K562 (cell line): ENCODE data around the gene L3HYPDH. TPM values are rescaled to one million over a fixed set of nuclear protein-coding genes. Genes with fewer than 3 reads are reported as not detected.
A peak's percentile ranks its signal among the peaks of the same experiment; 100 is the strongest.

Experiments used
- CBFA2T2 ChIP-seq: fragments of 450-650 bp; conservative IDR thresholded peaks from 2 replicates; pipeline ENCODE4 v1.6.1; 2017; ENCODE audit warnings: mild to moderate bottlenecking
- CEBPZ ChIP-seq: fragments of 150-350 bp; IDR thresholded peaks from 2 replicates; pipeline ENCODE4 v1.6.1; 2014; ENCODE audit warnings: low read depth, mild to moderate bottlenecking, low read length, borderline replicate concordance
- E2F6 ChIP-seq, 2 experiments: IDR thresholded peaks; 2 replicates each; pipeline ENCODE4 v1.6.1; 2011; ENCODE audit warnings: borderline replicate concordance in 1 of 2, control low read depth in 1 of 2, low read depth in 1 of 2, low read length in 1 of 2, mild to moderate bottlenecking in 1 of 2, mixed read lengths in 1 of 2, moderate library complexity in 1 of 2; ENCODE audit not compliant: insufficient read depth in 1 of 2, insufficient read length in 1 of 2, poor library complexity in 1 of 2, severe bottlenecking in 1 of 2; ENCODE audit errors: extremely low read depth in 1 of 2
- FOXP1 ChIP-seq: sonication (generic); formaldehyde crosslinking; IDR thresholded peaks from 2 replicates; pipeline ENCODE4 v1.8.0; 2022; ENCODE audit warnings: mild to moderate bottlenecking, missing genetic modification reagents
- GMEB1 ChIP-seq: fragments of 250-450 bp; sonication (Bioruptor Pico); IDR thresholded peaks from 2 replicates; pipeline ENCODE4 v1.4.0; 2020; ENCODE audit warnings: mild to moderate bottlenecking
- HDAC6 ChIP-seq: IDR thresholded peaks from 2 replicates; pipeline ENCODE4 v1.6.1; 2012; ENCODE audit warnings: low read depth, mild to moderate bottlenecking, control low read depth, inconsistent platforms, low read length, moderate library complexity
- HNRNPH1 ChIP-seq: fragments of 200-400 bp; formaldehyde crosslinking; optimal IDR thresholded peaks from 2 replicates; pipeline ENCODE3; 2017; ENCODE audit warnings: low read depth, mild to moderate bottlenecking, low read length, moderate library complexity
- HNRNPL ChIP-seq: fragments of 200-400 bp; formaldehyde crosslinking; IDR thresholded peaks from 2 replicates; pipeline ENCODE4 v1.6.1; 2017; ENCODE audit warnings: low read depth, mild to moderate bottlenecking, low read length
- NR2C1 ChIP-seq, 2 experiments: fragments of 450-650 bp; IDR thresholded peaks; 2 replicates each; pipeline ENCODE4 v1.6.1; 2017; ENCODE audit warnings: mild to moderate bottlenecking in 2 of 2, antibody characterized with exemption in 1 of 2, inconsistent platforms in 1 of 2, missing compliant biosample characterization in 1 of 2, missing genetic modification characterization in 1 of 2
- RUNX1 ChIP-seq: sonication (generic); IDR thresholded peaks from 2 replicates; pipeline ENCODE4 v1.6.1; 2016; ENCODE audit warnings: antibody characterized with exemption, low read depth
- SETDB1 ChIP-seq: IDR thresholded peaks from one replicate; pipeline ENCODE4 v1.6.1; 2012; ENCODE audit warnings: low read length, control low read depth, inconsistent platforms
- SMARCA4 ChIP-seq: fragments of 450-650 bp; IDR thresholded peaks from 2 replicates; pipeline ENCODE4 v1.6.1; 2016
- SMARCA5 ChIP-seq: fragments of 450-650 bp; IDR thresholded peaks from 2 replicates; pipeline ENCODE4 v1.6.1; 2016
- UBTF ChIP-seq, 2 experiments: IDR thresholded peaks; 2 replicates each; pipeline ENCODE4 v1.6.1; 2012; ENCODE audit warnings: improper control_type of control experiment in 2 of 2, low read depth in 2 of 2, low read length in 2 of 2, borderline replicate concordance in 1 of 2
- ZFP36 ChIP-seq: fragments of 150-350 bp; IDR thresholded peaks from 2 replicates; pipeline ENCODE4 v1.6.1; 2018; ENCODE audit warnings: low read length, low read depth; ENCODE audit not compliant: partially characterized antibody
- ZKSCAN1 ChIP-seq: fragments of 150-350 bp; IDR thresholded peaks from 2 replicates; pipeline ENCODE4 v1.6.1; 2016; ENCODE audit warnings: low read depth, low read length
- ZNF324 ChIP-seq: fragments of 250-450 bp; sonication (Bioruptor Pico); IDR thresholded peaks from 2 replicates; pipeline ENCODE4 v1.4.0; 2020; ENCODE audit warnings: mild to moderate bottlenecking
- ZZZ3 ChIP-seq: fragments of 450-650 bp; IDR thresholded peaks from 2 replicates; pipeline ENCODE4 v1.6.1; 2016; ENCODE audit warnings: antibody characterized with exemption, mild to moderate bottlenecking, moderate library complexity
- polyA plus RNA-seq, 8 experiments: library from polyadenylated mRNA; depleted of rRNA in 4 of 8; stranded (reverse) in 5 of 8; unstranded in 3 of 8; fragments of >200 nt; fragmentation: Nextera tagmentation in 2 of 8; fragmentation: Illumina TruSeq in 1 of 8; extraction: Ambion mirVana in 2 of 8; extraction: Trizol in 1 of 8; gene quantifications; 2 replicates each; pipeline versions ENCODE4 v1.2.1 to v1.2.3, GENCODE V29; 2011 to 2014; ENCODE audit warnings: inconsistent platforms in 1 of 8, missing spikeins in 1 of 8
- total RNA-seq, 7 experiments: library from RNA; depleted of rRNA in 6 of 7; stranded (reverse); fragments of >200 nt in 6 of 7; fragmentation: Illumina TruSeq in 2 of 7; extraction: Trizol in 2 of 7; gene quantifications; 2 replicates each; pipeline versions ENCODE4 v1.2.1 to v1.2.3, GENCODE V29; 2011 to 2021; ENCODE audit warnings: low replicate concordance in 1 of 7

Gene L3HYPDH
- total and polyA plus RNA-seq, 9 of the 15 experiments (the other 6 are each of a cell fraction or from before 2014, with no cell fraction given), result 12.8 to 36.5 (median 19.3) TPM

GRCh38 chr14:59482541-59483331 lies 1.5 kb downstream of the L3HYPDH start (continued):
- TF ChIP-seq GMEB1 (CRISPR knock-in tag) (no peak), ZNF324 (CRISPR knock-in tag) (no peak), ZFP36 (peak; percentile 43), NR2C1 (IDR thresholded peaks at IDR 0.05) (no peak), NR2C1 (tag; IDR thresholded peaks at IDR 0.05) (no peak), SMARCA5 (no peak), UBTF (IDR thresholded peaks at IDR 0.05; ENCODE audit: borderline replicate concordance in 1 of 2, low read depth in 2 of 2, low read length in 2 of 2) (no peak), SETDB1 (no peak), HNRNPL (no peak), HDAC6 (no peak), FOXP1 (no peak), CEBPZ (no peak), CBFA2T2 (no peak), E2F6 (IDR thresholded peaks at IDR 0.05; ENCODE audit: borderline replicate concordance in 1 of 2, extremely low read depth in 1 of 2, insufficient read depth in 1 of 2, insufficient read length in 1 of 2, low read depth in 1 of 2, low read length in 1 of 2, poor library complexity in 1 of 2, severe bottlenecking in 1 of 2) (no peak), RUNX1 (no peak), SMARCA4 (peak; percentile 14; the same call in 1 of the 2 replicates), HNRNPH1 (no peak), ZKSCAN1 (no peak), ZZZ3 (no peak)
